Ovary (tissue), 9 donors: ENCODE data around the gene KLK8. TPM values are rescaled to one million over a fixed set of nuclear protein-coding genes. Genes with fewer than 3 reads are reported as not detected.

Source experiments
- DNase-seq, 5 donors: peaks; one replicate each; pipeline ENCODE4 v3.0.0-alpha.2; 2019 to 2020
- H3K27ac ChIP-seq, 2 donors: fragments of 200-600 bp; one replicate each; pipeline versions ENCODE4 v1.5.1 to v1.8.0; 2019 to 2022
- H3K27me3 ChIP-seq: fragments of 200-600 bp; one replicate; pipeline ENCODE4 v1.8.0; 2022
- H3K36me3 ChIP-seq: fragments of 200-600 bp; sonication (generic); one replicate; pipeline ENCODE4 v1.5.1; 2019
- H3K4me1 ChIP-seq: one replicate; pipeline ENCODE4 v1.8.1; 2013; ENCODE audit warnings: mild to moderate bottlenecking, moderate library complexity; ENCODE audit not compliant: insufficient read depth
- H3K4me3 ChIP-seq: fragments of 200-600 bp; sonication (generic); one replicate; pipeline ENCODE4 v1.5.1; 2017
- H3K9me3 ChIP-seq, 2 donors: fragments of 200-600 bp in 1 of 2; sonication (generic) in 1 of 2; one replicate each; pipeline versions ENCODE4 v1.5.1 to v1.8.1; 2013 to 2019; ENCODE audit warnings: mild to moderate bottlenecking in 1 of 2, moderate library complexity in 1 of 2
- CTCF ChIP-seq, 3 donors: fragments of 450-650 bp in 2 of 3; fragments of 200-600 bp in 1 of 3; IDR thresholded peaks; one replicate each; pipeline versions ENCODE4 v1.5.1 to v1.8.0; 2016 to 2022; ENCODE audit warnings: antibody characterized with exemption in 3 of 3, mild to moderate bottlenecking in 1 of 3
- EP300 ChIP-seq: sonication (generic); formaldehyde crosslinking; IDR thresholded peaks from one replicate; pipeline ENCODE4 v1.6.1; 2017; ENCODE audit warnings: antibody characterized with exemption
- POLR2A ChIP-seq: fragments of 450-650 bp; IDR thresholded peaks from one replicate; pipeline ENCODE4 v1.6.1; 2017; ENCODE audit warnings: antibody characterized with exemption, mild to moderate bottlenecking, moderate library complexity
- WGBS, 3 donors: extraction: QIAGEN DNeasy Blood & Tissue Kit in 1 of 3; methylation state at CpG; one replicate each; pipeline versions ENCODE4 v1.1.5 to v1.1.7; 2013 to 2017; 5-methylcytosine and 5-hydroxymethylcytosine counted together
- intact Hi-C, 4 donors: fragments of 100-400 bp; cut with DNase I; formaldehyde crosslinking; loops; one replicate each; pipeline versions ENCODE4 v1.11.0 to v1.15.1; 2022 to 2023
- polyA plus RNA-seq, 2 donors: library from polyadenylated mRNA; stranded (reverse); fragments of 200-250 nt in 1 of 2; fragments of 350-450 nt in 1 of 2; fragmentation: Illumina TruSeq in 1 of 2; extraction: RNeasy Lipid Tissue Mini Kit (QIAGEN cat#74804) in 1 of 2; gene quantifications; one replicate each; pipeline ENCODE4 v1.2.3, GENCODE V29; 2013 to 2014
- total RNA-seq, 7 donors: library from RNA; depleted of rRNA in 2 of 7; stranded (reverse); fragments of >200 nt in 2 of 7; fragmentation: NEBNext Ultra II Directional in 3 of 7; extraction: Animal tissue kit (Norgen Biotek cat#: 25700) in 3 of 7; gene quantifications; one replicate each; pipeline versions ENCODE4 v1.1.0 to v1.2.4, GENCODE V29; 2016 to 2023
- donor health status: DM: no; HTN: no; CAD: no; lungs with moderate emphysema.
- donor health status: DM: no; HTN: no; CAD: no.
- donor health status: Bipolar disorder and iron deficiency.
- donor health status: DM: yes; HTN: yes; CAD: no.
- donor health status: DM: no; HTN: no; CAD: no.
- donor health status: DM: yes; HTN: yes; CAD: no.

The KLK8 gene
- total and polyA plus RNA-seq, 9 donors: 0.24 to 19.0 (median 1.3) TPM; not detected in 3

GRCh38 chr19:51036519-51036918 lies 35.1 kb upstream of the KLK8 start:
- no peak for TF ChIP-seq EP300
- TF ChIP-seq POLR2A: no peak
- DNase-seq: no peak
- WGBS, 3 donors: 39 to 52% (median 44%) methylated on average over 9 of the region's 9 CpGs
- Histone ChIP-seq H3K4me3 (no peak overlapping the region), H3K9me3 (no peaks in the 10 kb centered on the region), H3K4me1 (no peaks in the 10 kb centered on the region), H3K36me3 (no peaks in the 10 kb centered on the region), H3K27me3 (no peaks in the 10 kb centered on the region), H3K27ac (no peak overlapping the region)
- intact Hi-C loops: no loop called here

- intact Hi-C loops: loop anchor here in 1 of 4 donors (5.0 kb wide), 1 partner anchor 53 kb away; no protein-coding TSS in a partner anchor
- no peaks in the 10 kb centered on the region for H3K36me3 ChIP-seq
- H3K27ac ChIP-seq: no peak within 1 kb of the TSS
- DNase-seq: no peak
- H3K27me3 ChIP-seq: no peaks in the 10 kb centered on the region
- no peaks in the 10 kb centered on the region for H3K4me1 ChIP-seq
- WGBS, 3 donors: 43 to 51% (median 47%) methylated on average over 11 of the region's 11 CpGs
- no peaks in the 10 kb centered on the region for H3K9me3 ChIP-seq
- TF ChIP-seq EP300 (no peak), POLR2A (no peak), CTCF (IDR thresholded peaks at IDR 0.05) (no peak)
- H3K4me3 ChIP-seq: no peak within 1 kb of the TSS
These were observed 33.3 kb upstream of the KLK8 start, which contains the start of gene KLK12 for GRCh38 chr19:51034704-51035103. TSS of gene KLK12 (minus strand) at chr19:51035002. CDS start at chr19:51034621, 381 bp downstream.

- intact Hi-C loops: loop anchor here in 1 of 4 donors (5.0 kb wide), 1 partner anchor 55 kb away; no protein-coding TSS in a partner anchor
- H3K4me3 ChIP-seq: no peak overlapping the region
- no peaks in the 10 kb centered on the region for H3K9me3 ChIP-seq
- H3K27me3 ChIP-seq: no peaks in the 10 kb centered on the region
- H3K4me1 ChIP-seq: peaks cover 4% of the 10 kb centered on the region
- H3K36me3 ChIP-seq: no peaks in the 10 kb centered on the region
- 89 to 91% (median 89%) methylated on average over 28 of the region's 28 CpGs for WGBS, 3 donors
- no peak for DNase-seq
- TF ChIP-seq POLR2A (no peak), CTCF (IDR thresholded peaks at IDR 0.05) (no peak), EP300 (no peak)
- H3K27ac ChIP-seq: no peak overlapping the region
These were observed 30.4 kb upstream of the KLK8 start for GRCh38 chr19:51031880-51032225.

- WGBS, 3 donors: 81 to 86% (median 85%) methylated on average over 7 of the region's 7 CpGs
- Histone ChIP-seq H3K9me3 (no peaks in the 10 kb centered on the region), H3K4me1 (peaks cover 4% of the 10 kb centered on the region), H3K27me3 (no peaks in the 10 kb centered on the region), H3K36me3 (no peaks in the 10 kb centered on the region), H3K4me3 (no peak overlapping the region), H3K27ac (no peak overlapping the region)
- no peak for DNase-seq
- TF ChIP-seq POLR2A (no peak), CTCF (IDR thresholded peaks at IDR 0.05) (no peak), EP300 (no peak)
- intact Hi-C loops: loop anchor here in 1 of 4 donors (5.0 kb wide), 1 partner anchor 56 kb away; no protein-coding TSS in a partner anchor
These were observed 29.9 kb upstream of the KLK8 start for GRCh38 chr19:51031220-51031879.

GRCh38 chr19:51030631-51031030 lies 29.2 kb upstream of the KLK8 start:
- intact Hi-C loops: loop anchor here in 1 of 4 donors (5.0 kb wide), 1 partner anchor 57 kb away; no protein-coding TSS in a partner anchor
- Histone ChIP-seq H3K27ac (no peak overlapping the region), H3K4me3 (no peak overlapping the region), H3K9me3 (no peaks in the 10 kb centered on the region), H3K27me3 (no peaks in the 10 kb centered on the region), H3K4me1 (peaks cover 9% of the 10 kb centered on the region), H3K36me3 (no peaks in the 10 kb centered on the region)
- no peak for DNase-seq
- 80 to 86% (median 81%) methylated on average over 13 of the region's 13 CpGs for WGBS, 3 donors
- TF ChIP-seq CTCF (IDR thresholded peaks at IDR 0.05) (no peak), POLR2A (no peak), EP300 (no peak)
